ENCODE results near the gene RIMS1.

GRCh38 chr6:72132851-72133250 is 246.5 kb downstream of the RIMS1 start:
- TF ChIP-seq CTCF (IDR thresholded peaks at IDR 0.05; ENCODE audit: low read length) (no peak), EZH2 (IDR thresholded peaks at IDR 0.05; ENCODE audit: borderline replicate concordance, low read length) (no peak)

Measured in OCI-LY1 (cell line).